Right atrium auricular region (tissue), 2 donors: ENCODE measurements around the gene OSTF1. TPM values are rescaled to one million over a fixed set of nuclear protein-coding genes. Genes with fewer than 3 reads are reported as not detected.

ENCODE experiments used
- DNase-seq: peaks from one replicate; pipeline ENCODE4 v3.0.0-alpha.2; 2019; ENCODE audit warnings: low spot score
- H3K27ac ChIP-seq, 2 donors: fragments of 200-600 bp; sonication (generic); 1 replicate in 1 of 2; 2 replicates in 1 of 2; pipeline ENCODE4 v1.5.1; 2016 to 2019
- H3K27me3 ChIP-seq, 2 donors: fragments of 200-600 bp; sonication (generic); one replicate each; pipeline versions ENCODE4 v1.5.1 to v1.6.0; 2017 to 2019
- H3K36me3 ChIP-seq: fragments of 200-600 bp; sonication (generic); one replicate; pipeline ENCODE4 v1.5.1; 2016
- H3K4me1 ChIP-seq, 2 donors: fragments of 200-600 bp; sonication (generic); one replicate each; pipeline versions ENCODE4 v1.5.1 to v1.6.0; 2017 to 2019
- H3K4me3 ChIP-seq, 2 donors: fragments of 200-600 bp; sonication (generic); 1 replicate in 1 of 2; 2 replicates in 1 of 2; pipeline ENCODE4 v1.5.1; 2017 to 2019; ENCODE audit warnings: mild to moderate bottlenecking in 1 of 2, moderate library complexity in 1 of 2
- H3K9me3 ChIP-seq, 2 donors: fragments of 200-600 bp; sonication (generic); one replicate each; pipeline ENCODE4 v1.5.1; 2019
- CTCF ChIP-seq, 2 donors: fragments of 200-600 bp; sonication (generic); IDR thresholded peaks; one replicate each; pipeline ENCODE4 v1.5.1; 2019; ENCODE audit warnings: antibody characterized with exemption in 2 of 2
- total RNA-seq, 2 donors: library from RNA; depleted of rRNA; stranded (reverse); fragments of >200 nt; gene quantifications; one replicate each; pipeline ENCODE4 v1.1.0, GENCODE V29; 2016

OSTF1 gene
- total RNA-seq, 2 donors from 2014 or later = 14.5 to 17.7 TPM

GRCh38 chr9:75150512-75150911 lies 62.2 kb downstream of the OSTF1 start:
- Histone ChIP-seq H3K27ac (no peak overlapping the region), H3K9me3 (no peaks in the 10 kb centered on the region), H3K4me1 (peaks cover 4 to 14% of the 10 kb centered on the region in 2 donors), H3K27me3 (no peaks in the 10 kb centered on the region), H3K36me3 (peaks cover 7% of the 10 kb centered on the region), H3K4me3 (no peak overlapping the region)
- no peak for DNase-seq
- TF ChIP-seq CTCF (IDR thresholded peaks at IDR 0.05) = no peak

GRCh38 chr9:75152416-75152815 lies 64.1 kb downstream of the OSTF1 start:
- Histone ChIP-seq H3K36me3 (peaks cover 7% of the 10 kb centered on the region), H3K4me1 (peaks cover 1 to 14% of the 10 kb centered on the region in 2 donors), H3K27me3 (no peaks in the 10 kb centered on the region), H3K4me3 (no peak overlapping the region), H3K9me3 (no peaks in the 10 kb centered on the region), H3K27ac (no peak overlapping the region)
- no peak for TF ChIP-seq CTCF (IDR thresholded peaks at IDR 0.05)
- no peak for DNase-seq

- Histone ChIP-seq H3K27ac (no peak overlapping the region), H3K27me3 (no peaks in the 10 kb centered on the region), H3K9me3 (no peaks in the 10 kb centered on the region), H3K36me3 (peaks cover 5% of the 10 kb centered on the region), H3K4me3 (no peak overlapping the region), H3K4me1 (no peaks in the 10 kb centered on the region)
- DNase-seq = no peak
- TF ChIP-seq CTCF (IDR thresholded peaks at IDR 0.05) = no peak
Measured at GRCh38 chr9:75156858-75157257, 68.5 kb downstream of the OSTF1 start.

- Histone ChIP-seq H3K4me3 (no peak overlapping the region), H3K27ac (no peak overlapping the region), H3K4me1 (no peaks in the 10 kb centered on the region), H3K36me3 (peaks cover 7% of the 10 kb centered on the region), H3K9me3 (peaks cover 0 to 13% of the 10 kb centered on the region in 2 donors), H3K27me3 (no peaks in the 10 kb centered on the region)
- DNase-seq = no peak
- TF ChIP-seq CTCF (IDR thresholded peaks at IDR 0.05) = no peak
Measured at GRCh38 chr9:75161116-75161857, 73.0 kb downstream of the OSTF1 start.

- no peak for DNase-seq
- Histone ChIP-seq H3K36me3 (peaks cover 9% of the 10 kb centered on the region), H3K27me3 (no peaks in the 10 kb centered on the region), H3K4me1 (no peaks in the 10 kb centered on the region), H3K4me3 (no peak overlapping the region), H3K9me3 (peaks cover 0 to 25% of the 10 kb centered on the region in 2 donors), H3K27ac (no peak overlapping the region)
- no peak for TF ChIP-seq CTCF (IDR thresholded peaks at IDR 0.05)
Measured at GRCh38 chr9:75163764-75164163, 75.5 kb downstream of the OSTF1 start.

- no peak for TF ChIP-seq CTCF (IDR thresholded peaks at IDR 0.05)
- no peak overlapping the region for H3K4me3 ChIP-seq
- H3K36me3 ChIP-seq = peaks cover 9% of the 10 kb centered on the region
- no peak overlapping the region for H3K27ac ChIP-seq
- H3K4me1 ChIP-seq = no peaks in the 10 kb centered on the region
- H3K27me3 ChIP-seq = no peaks in the 10 kb centered on the region
- H3K9me3 ChIP-seq = peaks cover 0 to 25% of the 10 kb centered on the region in 2 donors
- no peak for DNase-seq
Measured at GRCh38 chr9:75164573-75164972, 76.3 kb downstream of the OSTF1 start.
